CD14-positive monocyte (primary cell): ENCODE measurements around the gene ACOT11. TPM values are rescaled to one million over a fixed set of nuclear protein-coding genes. Genes with fewer than 3 reads are reported as not detected.

Source experiments
- DNase-seq, 3 donors: peaks; one replicate each; pipeline ENCODE4 v3.0.0-alpha.2; 2011 to 2022
- H2AFZ ChIP-seq: 2 replicates; pipeline ENCODE4 v1.6.0; 2012; ENCODE audit warnings: mild to moderate bottlenecking, low read depth, low read length, inconsistent platforms; ENCODE audit not compliant: insufficient read depth, poor library complexity, severe bottlenecking
- H3K27ac ChIP-seq, 2 donors: 1 replicate in 1 of 2; 2 replicates in 1 of 2; pipeline ENCODE4 v1.5.1; 2012 to 2013; ENCODE audit warnings: low read length in 2 of 2, control low read depth in 1 of 2, inconsistent platforms in 1 of 2, low read depth in 1 of 2, mild to moderate bottlenecking in 1 of 2
- H3K27me3 ChIP-seq, 2 donors: one replicate each; pipeline versions ENCODE4 v1.6.0 to v1.6.1; 2011 to 2013; ENCODE audit warnings: low read length in 2 of 2; ENCODE audit not compliant: control insufficient read depth in 2 of 2, insufficient read depth in 2 of 2
- H3K36me3 ChIP-seq, 2 donors: replicated peaks in 1 of 2; 1 replicate in 1 of 2; 2 replicates in 1 of 2; pipeline versions ENCODE4 v1.5.1 to v1.6.1; 2012 to 2013; ENCODE audit warnings: low read length in 2 of 2, control low read depth in 1 of 2, inconsistent platforms in 1 of 2, mild to moderate bottlenecking in 1 of 2; ENCODE audit not compliant: insufficient read depth in 2 of 2, control insufficient read depth in 1 of 2
- H3K4me1 ChIP-seq, 2 donors: 1 replicate in 1 of 2; 2 replicates in 1 of 2; pipeline versions ENCODE4 v1.5.1 to v1.6.1; 2012 to 2013; ENCODE audit warnings: low read length in 2 of 2, control low read depth in 1 of 2, inconsistent platforms in 1 of 2, mild to moderate bottlenecking in 1 of 2, moderate library complexity in 1 of 2; ENCODE audit not compliant: insufficient read depth in 2 of 2, control insufficient read depth in 1 of 2
- H3K4me2 ChIP-seq: replicated peaks from 2 replicates; pipeline ENCODE3; 2012; ENCODE audit warnings: low read length, moderate library complexity, mild to moderate bottlenecking; ENCODE audit not compliant: poor library complexity, severe bottlenecking; ENCODE audit errors: extremely low read depth
- H3K4me3 ChIP-seq, 3 experiments: fragments of 200-600 bp in 1 of 3; sonication (generic) in 1 of 3; replicated peaks in 1 of 3; 1 replicate in 2 of 3; 2 replicates in 1 of 3; pipeline ENCODE4 v1.5.1; 2011 to 2013; ENCODE audit warnings: low read length in 3 of 3, mild to moderate bottlenecking in 3 of 3, control low read depth in 2 of 3, low read depth in 2 of 3, inconsistent platforms in 1 of 3, moderate library complexity in 1 of 3
- H3K79me2 ChIP-seq: 2 replicates; pipeline ENCODE4 v1.6.0; 2012; ENCODE audit warnings: mild to moderate bottlenecking, control low read depth, inconsistent platforms, low read length, moderate library complexity; ENCODE audit not compliant: insufficient read depth
- H3K9ac ChIP-seq: 2 replicates; pipeline ENCODE4 v1.6.0; 2017; ENCODE audit warnings: low read length, mild to moderate bottlenecking; ENCODE audit not compliant: insufficient read depth, poor library complexity, severe bottlenecking
- H3K9me3 ChIP-seq, 2 donors: replicated peaks in 1 of 2; 1 replicate in 1 of 2; 2 replicates in 1 of 2; pipeline versions ENCODE4 v1.5.1 to v1.6.1; 2012 to 2013; ENCODE audit warnings: low read length in 2 of 2, control low read depth in 1 of 2; ENCODE audit not compliant: control insufficient read depth in 1 of 2, insufficient read depth in 1 of 2
- H4K20me1 ChIP-seq: 2 replicates; pipeline ENCODE4 v1.6.0; 2012; ENCODE audit warnings: mild to moderate bottlenecking, low read length, control low read depth, moderate library complexity; ENCODE audit not compliant: insufficient read depth
- H3K27ac Mint-ChIP-seq, 7 donors: one replicate each; pipeline ENCODE4 v1.8.0; 2020; ENCODE audit warnings: mild to moderate bottlenecking in 7 of 7, mixed read lengths in 7 of 7, moderate library complexity in 6 of 7, inconsistent platforms in 2 of 7
- H3K27me3 Mint-ChIP-seq, 3 donors: one replicate each; pipeline ENCODE4 v1.8.0; 2021 to 2022; ENCODE audit warnings: low read depth in 3 of 3, mild to moderate bottlenecking in 3 of 3, mixed read lengths in 3 of 3, moderate library complexity in 3 of 3, inconsistent platforms in 1 of 3
- H3K36me3 Mint-ChIP-seq, 2 donors: one replicate each; pipeline ENCODE4 v1.8.0; 2020; ENCODE audit warnings: mixed read lengths in 2 of 2, inconsistent platforms in 1 of 2, mild to moderate bottlenecking in 1 of 2
- H3K4me1 Mint-ChIP-seq: one replicate; pipeline ENCODE4 v1.8.0; 2020; ENCODE audit warnings: mild to moderate bottlenecking, mixed read lengths
- H3K4me3 Mint-ChIP-seq, 2 donors: one replicate each; pipeline ENCODE4 v1.8.0; 2020; ENCODE audit warnings: mild to moderate bottlenecking in 2 of 2, mixed read lengths in 2 of 2, moderate library complexity in 1 of 2
- H3K9me3 Mint-ChIP-seq, 7 donors: one replicate each; pipeline ENCODE4 v1.8.0; 2020 to 2022; ENCODE audit warnings: mixed read lengths in 7 of 7, mild to moderate bottlenecking in 6 of 7, moderate library complexity in 6 of 7, inconsistent platforms in 2 of 7
- CTCF ChIP-seq: fragments of 200-600 bp; IDR thresholded peaks from one replicate; pipeline ENCODE4 v1.8.0; 2022; ENCODE audit warnings: antibody characterized with exemption, mild to moderate bottlenecking
- WGBS: methylation state at CpG from one replicate; pipeline ENCODE4 v1.1.5; 2013; ENCODE audit warnings: missing lambda C conversion rate; ENCODE audit not compliant: insufficient coverage; 5-methylcytosine and 5-hydroxymethylcytosine counted together
- intact Hi-C, 2 donors: fragments of 100-400 bp; cut with micrococcal nuclease; formaldehyde crosslinking; loops; one replicate each; pipeline versions ENCODE4 v1.15.0 to v1.15.1; 2023
- polyA plus RNA-seq, 3 donors: library from polyadenylated mRNA; depleted of rRNA in 1 of 3; unstranded in 2 of 3; stranded (reverse) in 1 of 3; fragments of 300-500 nt in 2 of 3; fragments of >200 nt in 1 of 3; fragmentation: Illumina TruSeq in 2 of 3; gene quantifications; 1 replicate in 2 of 3; 2 replicates in 1 of 3; pipeline ENCODE4 v1.2.3, GENCODE V29; 2012 to 2021

ACOT11 gene
- polyA plus RNA-seq, 3 donors: 0.18 to 2.1 (median 0.79) TPM

- intact Hi-C loops: no loop called here
- no peak overlapping the region for H3K27ac Mint-ChIP-seq
These were observed 29.5 kb upstream of the ACOT11 start for GRCh38 chr1:54518489-54518888.

GRCh38 chr1:54519709-54520108, 28.3 kb upstream of the ACOT11 start:
- Histone ChIP-seq H3K4me3 (no peak overlapping the region), H3K9me3 (no peaks in the 10 kb centered on the region), H3K79me2 (no peaks in the 10 kb centered on the region), H3K27ac (no peak overlapping the region), H3K4me1 (no peaks in the 10 kb centered on the region), H3K9ac (no peak overlapping the region), H2AFZ (no peak overlapping the region), H3K27me3 (no peaks in the 10 kb centered on the region), H3K36me3 (no peaks in the 10 kb centered on the region), H3K4me2 (no peak overlapping the region), H4K20me1 (no peaks in the 10 kb centered on the region)
- no peak for DNase-seq
- Mint-ChIP-seq H3K4me3 (no peak overlapping the region), H3K27me3 (peaks cover 0 to 5% (median 2%) of the 10 kb centered on the region in 3 donors), H3K36me3 (no peaks in the 10 kb centered on the region), H3K4me1 (no peaks in the 10 kb centered on the region), H3K9me3 (peaks cover 0 to 2% (median 0%) of the 10 kb centered on the region in 7 donors), H3K27ac (no peak overlapping the region)
- WGBS: 89% methylated on average over 2 of the region's 5 CpGs
- no peak for TF ChIP-seq CTCF
- intact Hi-C loops: no loop called here

More at GRCh38 chr1:54518489-54518888, 29.5 kb upstream of the ACOT11 start:
- H3K79me2 ChIP-seq: no peaks in the 10 kb centered on the region
- H3K36me3 Mint-ChIP-seq: no peaks in the 10 kb centered on the region
- no peaks in the 10 kb centered on the region for H3K4me1 Mint-ChIP-seq
- no peaks in the 10 kb centered on the region for H3K9me3 ChIP-seq
- no peak overlapping the region for H3K4me2 ChIP-seq
- no peak for TF ChIP-seq CTCF
- no peak overlapping the region for H3K4me3 ChIP-seq
- H4K20me1 ChIP-seq: no peaks in the 10 kb centered on the region
- H3K27me3 Mint-ChIP-seq: peaks cover 0 to 4% (median 2%) of the 10 kb centered on the region in 3 donors
- no peak overlapping the region for H3K9ac ChIP-seq
- peaks cover 0 to 2% (median 0%) of the 10 kb centered on the region in 7 donors for H3K9me3 Mint-ChIP-seq
- H3K4me1 ChIP-seq: no peaks in the 10 kb centered on the region
- no peak overlapping the region for H3K4me3 Mint-ChIP-seq
- no peak overlapping the region for H3K27ac ChIP-seq
- no peaks in the 10 kb centered on the region for H3K36me3 ChIP-seq
- H2AFZ ChIP-seq: no peak overlapping the region
- no peaks in the 10 kb centered on the region for H3K27me3 ChIP-seq
- WGBS: no CpG with 5 or more reads among the region's 2 CpGs
- no peak for DNase-seq
